ENCODE measurements around the gene CEP128.

CEP128 gene

GRCh38 chr14:80560800-80561657, 380.5 kb downstream of the CEP128 start:
- no peak for DNase-seq (ENCODE audit: low read depth in 2 of 2, low spot score in 1 of 2)

- DNase-seq (ENCODE audit: low read depth in 2 of 2, low spot score in 1 of 2): no peak
Measured at GRCh38 chr14:80554139-80554538, 387.4 kb downstream of the CEP128 start.

DNA sequence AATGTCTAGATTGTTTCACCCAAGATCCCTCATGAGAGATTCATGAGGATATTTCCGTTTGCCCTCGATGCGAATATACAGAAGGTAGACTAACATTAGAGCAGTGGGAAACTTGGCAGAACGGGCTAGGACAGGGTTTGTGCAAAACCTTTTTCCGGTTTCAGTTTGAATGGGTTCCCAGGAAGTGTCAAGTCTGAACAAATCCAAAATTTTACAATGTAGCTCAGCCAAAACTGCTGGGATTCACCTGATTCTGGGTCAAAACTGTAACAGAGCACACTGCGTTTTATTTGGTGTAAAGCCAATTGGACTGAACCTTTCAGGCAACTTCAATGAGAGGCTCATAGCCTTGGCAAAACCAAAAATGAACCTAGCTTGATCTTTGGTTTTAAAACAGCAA, 392.4 kb downstream of the CEP128 start:
- DNase-seq (ENCODE audit: low read depth in 2 of 2, low spot score in 1 of 2): no peak

DNA sequence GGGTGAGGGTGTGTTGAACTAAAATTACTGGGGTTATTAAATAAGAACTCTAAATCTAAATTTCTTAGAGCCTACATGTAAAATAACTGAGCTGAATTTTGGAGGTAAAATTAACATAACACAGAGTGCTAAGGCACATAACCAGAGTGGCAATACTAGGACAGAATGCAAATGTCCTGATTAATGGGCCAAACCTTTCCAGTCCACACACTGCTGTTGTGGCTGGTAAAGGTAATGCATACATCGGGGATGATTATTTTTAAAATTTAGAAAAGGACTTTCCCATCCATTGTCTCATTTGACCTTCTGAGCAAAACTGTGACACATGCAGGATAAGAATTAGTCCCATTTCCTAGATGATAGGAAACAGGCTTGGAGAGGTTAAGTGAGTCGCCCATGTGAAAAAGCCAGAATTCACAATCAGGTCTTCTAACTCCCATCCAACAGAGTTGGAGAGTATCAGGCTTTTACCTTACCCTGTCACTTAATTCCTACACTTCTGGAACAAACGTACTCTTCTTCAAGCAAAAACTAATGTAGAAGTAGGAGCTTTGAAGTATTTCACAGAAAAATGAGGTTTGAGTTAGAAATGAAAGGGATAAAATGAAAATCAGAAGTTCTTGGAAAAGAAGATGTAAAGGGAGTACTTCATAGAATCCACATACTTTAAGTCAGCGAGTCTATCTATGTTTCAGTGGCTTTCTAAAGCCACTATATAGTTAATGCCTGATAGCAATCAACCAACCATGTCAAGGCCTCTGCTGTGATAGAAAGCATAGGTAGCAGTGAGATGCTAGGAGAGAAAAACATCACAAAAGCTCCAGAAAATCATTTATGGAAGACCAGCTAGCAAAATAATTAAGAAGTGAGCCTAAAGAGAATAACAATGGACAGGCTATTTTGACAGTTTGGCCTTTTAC, 395.3 kb downstream of the CEP128 start:
- DNase-seq (ENCODE audit: low read depth in 2 of 2, low spot score in 1 of 2): no peak

GRCh38 chr14:80544366-80544765, 397.2 kb downstream of the CEP128 start:
- no peak for DNase-seq (ENCODE audit: low read depth in 2 of 2, low spot score in 1 of 2)

- DNase-seq (ENCODE audit: low read depth in 2 of 2, low spot score in 1 of 2): no peak
Measured at GRCh38 chr14:80543211-80543610, 398.3 kb downstream of the CEP128 start.

GRCh38 chr14:80538633-80539375, 402.7 kb downstream of the CEP128 start:
- no peak for DNase-seq (ENCODE audit: low read depth in 2 of 2, low spot score in 1 of 2)

GRCh38 chr14:80537626-80538025, 403.9 kb downstream of the CEP128 start:
- no peak for DNase-seq (ENCODE audit: low read depth in 2 of 2, low spot score in 1 of 2)

- DNase-seq (ENCODE audit: low read depth in 2 of 2, low spot score in 1 of 2): no peak
Measured at GRCh38 chr14:80536456-80536855, 405.1 kb downstream of the CEP128 start.

- DNase-seq (ENCODE audit: low read depth in 2 of 2, low spot score in 1 of 2): no peak
Measured at GRCh38 chr14:80535171-80535570, 406.4 kb downstream of the CEP128 start.

DNA sequence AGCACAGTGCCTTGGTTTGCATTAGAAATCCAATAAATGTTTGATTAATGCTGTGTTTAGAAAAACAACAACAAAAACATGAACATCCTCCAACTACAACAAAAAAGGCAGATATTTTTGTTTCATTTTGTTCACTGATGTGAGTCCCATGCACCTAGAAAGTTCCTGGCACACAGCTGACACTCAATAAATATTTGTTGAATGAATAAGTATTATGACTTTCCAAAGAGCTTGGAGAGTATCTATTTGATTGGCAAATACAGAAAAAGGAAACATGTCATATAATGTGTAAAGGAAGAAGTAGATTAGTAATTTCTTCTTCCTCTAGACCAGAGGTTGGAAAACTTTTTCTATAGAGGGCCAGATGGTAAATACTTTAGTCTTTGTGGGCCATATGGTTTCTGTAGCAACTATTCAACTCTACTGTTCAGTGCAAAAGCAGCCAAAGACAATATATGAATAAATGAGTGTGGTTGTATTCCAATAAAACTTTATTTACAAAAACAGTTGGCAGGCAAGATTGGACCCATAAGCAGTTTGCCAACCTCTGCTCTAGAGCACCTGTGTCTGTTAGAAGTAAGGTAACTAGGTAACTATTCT, 417.9 kb downstream of the CEP128 start:
- no peak for DNase-seq (ENCODE audit: low read depth in 2 of 2, low spot score in 1 of 2)

GRCh38 chr14:80522936-80523335, 418.6 kb downstream of the CEP128 start:
- DNase-seq (ENCODE audit: low read depth in 2 of 2, low spot score in 1 of 2): no peak

GRCh38 chr14:80522411-80522810, 419.1 kb downstream of the CEP128 start:
- no peak for DNase-seq (ENCODE audit: low read depth in 2 of 2, low spot score in 1 of 2)

DNA sequence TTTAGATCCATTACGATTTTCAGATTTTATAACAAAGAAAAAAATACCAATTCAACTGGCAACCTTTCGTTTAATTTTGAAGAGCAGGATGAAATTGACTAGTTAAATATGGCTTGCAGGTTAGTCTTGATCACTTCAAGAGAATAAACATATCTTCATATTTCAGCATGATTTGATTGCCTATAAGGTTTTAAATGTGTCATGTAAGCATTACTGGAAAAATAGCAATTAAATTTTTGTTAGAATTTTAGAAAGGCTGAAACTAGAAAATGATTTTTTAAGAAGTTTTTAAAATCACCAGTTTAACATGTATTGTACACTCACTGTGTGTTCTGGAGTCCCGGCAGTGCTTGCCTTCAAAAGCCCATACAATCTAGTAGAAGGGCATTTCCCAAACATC, 420.1 kb downstream of the CEP128 start:
- DNase-seq (ENCODE audit: low read depth in 2 of 2, low spot score in 1 of 2): no peak

DNA sequence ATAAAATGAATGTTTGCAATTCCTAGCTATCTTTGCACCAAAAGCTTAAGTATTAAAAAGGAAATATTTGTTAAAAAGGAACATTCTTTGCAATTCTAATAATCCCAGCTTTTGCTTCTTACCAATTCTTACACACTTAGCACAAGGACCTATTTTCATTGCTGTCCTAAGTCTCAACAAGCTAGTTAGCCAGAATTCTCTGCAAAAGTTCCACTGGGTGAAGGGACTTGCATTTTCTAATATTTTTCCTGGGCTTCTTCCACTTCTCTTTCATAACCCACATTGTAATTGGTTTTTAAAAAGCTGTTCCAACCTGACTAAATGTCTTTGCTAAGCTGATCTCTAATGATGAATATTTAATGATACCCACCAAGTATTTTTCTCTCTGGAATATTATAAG, 422.5 kb downstream of the CEP128 start:
- DNase-seq (ENCODE audit: low read depth in 2 of 2, low spot score in 1 of 2): no peak

DNA sequence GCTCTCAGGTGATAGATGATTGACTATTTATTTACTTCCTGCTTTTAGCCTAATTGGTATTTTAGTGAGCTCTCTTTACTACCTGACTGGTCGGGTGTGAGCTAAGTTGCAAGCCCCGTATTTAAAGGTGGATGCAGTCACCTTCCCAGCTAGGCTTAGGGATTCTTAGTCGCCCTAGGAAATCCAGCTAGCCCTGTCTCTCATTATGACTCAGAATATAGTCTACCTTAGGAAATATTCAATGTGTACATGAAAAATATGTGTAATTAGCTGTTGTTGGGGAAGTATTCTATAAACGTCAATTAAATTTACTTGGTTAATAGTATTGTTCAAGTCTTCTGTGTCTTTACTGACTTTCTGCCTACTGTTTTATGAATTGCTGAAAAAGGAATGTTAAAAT, 423.4 kb downstream of the CEP128 start:
- DNase-seq (ENCODE audit: low read depth in 2 of 2, low spot score in 1 of 2): no peak

DNA sequence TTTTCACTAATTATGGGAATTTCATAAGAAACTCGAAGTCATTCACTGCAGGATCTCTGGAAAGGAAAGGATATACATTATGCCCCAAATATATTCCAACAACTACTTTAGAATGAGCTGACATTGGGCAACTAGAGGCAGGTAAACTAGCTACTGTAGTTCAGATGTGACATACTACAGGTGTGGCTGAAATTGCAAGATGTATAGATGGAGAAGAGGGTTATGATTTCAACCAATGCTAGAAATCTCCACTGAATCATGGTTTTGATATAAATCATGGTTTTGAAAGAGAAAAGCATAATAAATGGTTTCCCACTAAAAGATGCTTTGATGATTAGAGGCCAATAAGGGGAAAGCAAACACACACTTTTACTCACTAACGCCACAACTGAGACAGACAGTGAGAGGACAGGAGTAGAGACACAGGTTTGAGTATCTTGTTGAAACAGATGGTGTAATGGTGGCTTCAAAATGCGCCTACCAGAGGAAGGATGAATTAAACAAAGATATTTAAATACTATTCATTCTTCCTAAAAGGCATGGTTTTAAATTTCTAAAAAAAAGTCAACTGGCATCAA, 434.2 kb downstream of the CEP128 start:
- no peak for DNase-seq (ENCODE audit: low read depth in 2 of 2, low spot score in 1 of 2)

DNA sequence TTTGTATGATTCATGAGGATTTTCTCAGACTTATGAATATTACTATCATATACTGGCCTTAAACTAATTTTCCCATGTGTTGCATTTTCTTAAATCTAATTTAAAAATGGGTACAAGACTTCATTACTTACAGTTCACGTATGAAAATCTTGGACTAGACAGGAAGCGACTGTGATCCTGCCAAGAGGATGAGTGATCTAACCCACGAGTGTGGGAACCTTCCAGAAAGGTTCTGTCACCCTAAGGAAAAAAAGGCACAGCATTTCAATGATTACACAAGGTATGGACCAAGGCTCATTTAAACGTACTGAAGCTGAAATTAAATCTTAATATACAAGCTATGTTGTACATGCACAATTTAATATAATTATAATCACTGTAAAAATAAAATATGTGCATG, 436.8 kb downstream of the CEP128 start:
- no peak for DNase-seq (ENCODE audit: low read depth in 2 of 2, low spot score in 1 of 2)

DNA sequence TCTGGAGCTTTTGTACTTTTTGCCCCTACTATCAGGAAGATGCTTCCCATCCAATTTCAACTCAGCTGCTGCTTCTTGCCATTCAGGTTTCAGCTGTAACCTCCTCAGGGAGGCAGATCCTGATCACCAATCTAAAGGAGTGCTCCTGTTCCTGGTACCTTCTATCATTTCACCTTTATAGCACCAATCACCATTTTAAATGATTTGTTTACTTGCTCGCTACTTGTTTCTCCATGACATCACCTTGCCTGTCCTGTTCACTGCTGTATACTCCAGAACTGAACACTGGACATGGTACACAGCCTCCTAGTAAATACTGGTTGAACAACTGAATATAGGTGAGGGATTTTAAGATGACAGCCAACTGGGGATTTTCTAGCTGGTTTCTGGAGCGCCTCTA, 443.0 kb downstream of the CEP128 start:
- DNase-seq (ENCODE audit: low read depth in 2 of 2, low spot score in 1 of 2): no peak

GRCh38 chr14:80496090-80496489, 445.4 kb downstream of the CEP128 start:
- no peak for DNase-seq (ENCODE audit: low read depth in 2 of 2, low spot score in 1 of 2)

- DNase-seq (ENCODE audit: low read depth in 2 of 2, low spot score in 1 of 2): no peak
Measured at GRCh38 chr14:80494769-80495168, 446.8 kb downstream of the CEP128 start.
